Panc1 (cell line): ENCODE measurements around the gene KRAS. TPM values are rescaled to one million over a fixed set of nuclear protein-coding genes. Genes with fewer than 3 reads are reported as not detected.

ENCODE experiments used
- ATAC-seq: fragments of 200-7000 bp; cut with Tn5 transposase; 2 replicates; pipeline ENCODE4 v1.9.1; 2020; ENCODE audit warnings: mild to moderate bottlenecking, moderate library complexity
- BruUV-seq: library from RNA; stranded (reverse); fragments of 400-500 nt; replicated peaks from 2 replicates; lab custom pipeline; 2021; lab: Mats Ljungman, UMichigan
- CTCF ChIA-PET: fragments of 300-600 bp; sonication (Branson Sonifier 250); formaldehyde crosslinking; loops from one replicate; lab custom pipeline; 2022; ENCODE audit warnings: antibody characterized with exemption; lab: Charles Lee
- POLR2A ChIA-PET: fragments of 300-600 bp; sonication (Branson Sonifier 250); formaldehyde crosslinking; loops from one replicate; lab custom pipeline; 2022; ENCODE audit warnings: antibody characterized with exemption; lab: Charles Lee
- DNase-seq: peaks from one replicate; pipeline ENCODE4 v3.0.0-alpha.2; 2010; ENCODE audit warnings: low read depth, low spot score
- H3K27ac ChIP-seq: 2 replicates; pipeline ENCODE4 v1.5.1; 2011; ENCODE audit warnings: mild to moderate bottlenecking, low read length, inconsistent platforms
- H3K27me3 ChIP-seq: fragments of 200-500 bp; sonication (Bioruptor generic); 2 replicates; pipeline ENCODE4 v1.6.0; 2014; ENCODE audit warnings: low read length, inconsistent platforms; ENCODE audit not compliant: control insufficient read depth, insufficient read depth
- H3K36me3 ChIP-seq: fragments of 200-500 bp; sonication (Bioruptor generic); 2 replicates; pipeline ENCODE4 v1.5.1; 2014; ENCODE audit warnings: inconsistent platforms, mild to moderate bottlenecking, low read length, moderate library complexity; ENCODE audit not compliant: control insufficient read depth, insufficient read depth
- H3K4me1 ChIP-seq: 2 replicates; pipeline ENCODE4 v1.5.1; 2011; ENCODE audit warnings: inconsistent platforms, mild to moderate bottlenecking, low read length, moderate library complexity; ENCODE audit not compliant: control insufficient read depth, insufficient read depth
- H3K4me3 ChIP-seq, 2 experiments: 2 replicates each; pipeline ENCODE4 v1.5.1; 2011 to 2012; ENCODE audit warnings: low read depth in 2 of 2, low read length in 2 of 2, mild to moderate bottlenecking in 2 of 2, inconsistent platforms in 1 of 2, moderate library complexity in 1 of 2
- H3K9me3 ChIP-seq: fragments of 200-500 bp; sonication (Bioruptor generic); 2 replicates; pipeline ENCODE4 v1.5.1; 2014; ENCODE audit warnings: low read depth, mild to moderate bottlenecking, inconsistent platforms, low read length, moderate library complexity; ENCODE audit not compliant: control insufficient read depth, insufficient read depth
- POLR2AphosphoS5 ChIP-seq: IDR thresholded peaks from 2 replicates; pipeline ENCODE4 v1.6.1; 2012; ENCODE audit warnings: mild to moderate bottlenecking, low read depth, low read length, moderate library complexity
- SIN3A ChIP-seq: IDR thresholded peaks from 2 replicates; pipeline ENCODE4 v1.6.1; 2012; ENCODE audit warnings: low read depth, mild to moderate bottlenecking, low read length, moderate library complexity, borderline replicate concordance; ENCODE audit not compliant: insufficient read depth
- TCF7L2 ChIP-seq: IDR thresholded peaks from 2 replicates; pipeline ENCODE4 v1.6.1; 2011; ENCODE audit warnings: mild to moderate bottlenecking, low read depth, low read length, inconsistent platforms
- in situ Hi-C: cut with HindIII; loops from 2 replicates; pipeline ENCODE4 v1.10.0; 2016; ENCODE audit warnings: low sequenced_read_pairs, low pct_unique_long_range_greater_than_20kb
- intact Hi-C: fragments of 100-400 bp; cut with micrococcal nuclease; formaldehyde crosslinking; loops from one replicate; pipeline ENCODE4 v1.10.0; 2022; ENCODE audit not compliant: unreplicated experiment
- total RNA-seq: library from RNA; stranded (reverse); gene quantifications from one replicate; pipeline ENCODE4 v1.2.1, GENCODE V29; 2021; ENCODE audit not compliant: unreplicated experiment
- TF ChIP-seq, protein P1 (sequence below): fragments of 450-650 bp; IDR thresholded peaks from 2 replicates; pipeline ENCODE4 v1.5.1; 2017; ENCODE audit warnings: mild to moderate bottlenecking
- TF ChIP-seq, protein P2 (sequence below), 2 experiments: IDR thresholded peaks; 2 replicates each; pipeline ENCODE4 v1.6.1; 2011 to 2012; ENCODE audit warnings: low read depth in 2 of 2, control low read depth in 1 of 2, low read length in 1 of 2, mild to moderate bottlenecking in 1 of 2, moderate library complexity in 1 of 2; ENCODE audit not compliant: insufficient read depth in 1 of 2

Gene KRAS
- total RNA-seq, 1 experiment from 2014 or later = 33.1 TPM

DNA sequence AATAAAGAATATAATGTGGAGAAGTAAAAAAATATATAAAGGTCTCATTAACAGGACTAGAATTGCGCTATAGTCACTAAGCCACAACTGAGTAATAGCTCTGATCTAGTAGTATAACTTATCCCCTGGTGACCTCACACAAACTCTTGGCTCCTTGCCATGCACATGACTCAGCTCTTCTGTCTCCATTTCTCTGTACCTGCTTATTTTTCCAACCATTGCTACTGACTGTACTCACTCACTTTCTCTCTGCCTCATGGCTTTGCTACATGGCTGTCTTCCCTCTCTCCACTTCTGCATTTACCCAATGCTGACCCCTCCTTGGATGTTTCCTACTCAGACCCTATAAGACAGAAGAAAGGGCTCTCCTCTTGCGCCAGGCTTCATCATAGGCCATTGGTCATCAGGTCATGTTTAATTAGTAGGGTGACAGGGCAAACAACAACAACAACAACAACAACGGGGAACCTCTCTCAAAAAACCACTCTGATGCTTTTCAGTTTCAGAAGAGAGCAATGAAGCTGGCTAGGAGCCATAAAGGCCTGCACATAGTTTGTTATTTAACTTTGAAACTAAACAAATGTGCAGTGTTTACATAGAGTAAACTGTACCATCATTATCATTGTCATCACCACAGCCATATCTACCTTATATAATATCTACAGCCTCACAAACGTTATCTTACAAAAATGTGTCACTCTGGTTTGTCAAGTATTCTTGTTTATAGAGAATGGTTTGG, 25.6 kb upstream of the KRAS start:
- Histone ChIP-seq H3K27me3 (peaks cover 5% of the 10 kb centered on the region; the same call in 1 of the 2 replicates), H3K4me3 (no peak overlapping the region), H3K9me3 (no peaks in the 10 kb centered on the region), H3K27ac (no peak overlapping the region), H3K4me1 (no peaks in the 10 kb centered on the region), H3K36me3 (no peaks in the 10 kb centered on the region)
- ChIA-PET CTCF (no interaction called here), POLR2A (no interaction called here)
- BruUV-seq = no TSS peak
- DNase-seq (peak; percentile 92), ATAC-seq (peak; percentile 69)
- TF ChIP-seq POLR2AphosphoS5 (no peak), TCF7L2 (no peak), SIN3A (no peak)
- TF ChIP-seq, protein P1, sequence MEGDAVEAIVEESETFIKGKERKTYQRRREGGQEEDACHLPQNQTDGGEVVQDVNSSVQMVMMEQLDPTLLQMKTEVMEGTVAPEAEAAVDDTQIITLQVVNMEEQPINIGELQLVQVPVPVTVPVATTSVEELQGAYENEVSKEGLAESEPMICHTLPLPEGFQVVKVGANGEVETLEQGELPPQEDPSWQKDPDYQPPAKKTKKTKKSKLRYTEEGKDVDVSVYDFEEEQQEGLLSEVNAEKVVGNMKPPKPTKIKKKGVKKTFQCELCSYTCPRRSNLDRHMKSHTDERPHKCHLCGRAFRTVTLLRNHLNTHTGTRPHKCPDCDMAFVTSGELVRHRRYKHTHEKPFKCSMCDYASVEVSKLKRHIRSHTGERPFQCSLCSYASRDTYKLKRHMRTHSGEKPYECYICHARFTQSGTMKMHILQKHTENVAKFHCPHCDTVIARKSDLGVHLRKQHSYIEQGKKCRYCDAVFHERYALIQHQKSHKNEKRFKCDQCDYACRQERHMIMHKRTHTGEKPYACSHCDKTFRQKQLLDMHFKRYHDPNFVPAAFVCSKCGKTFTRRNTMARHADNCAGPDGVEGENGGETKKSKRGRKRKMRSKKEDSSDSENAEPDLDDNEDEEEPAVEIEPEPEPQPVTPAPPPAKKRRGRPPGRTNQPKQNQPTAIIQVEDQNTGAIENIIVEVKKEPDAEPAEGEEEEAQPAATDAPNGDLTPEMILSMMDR = peak; percentile 9; the same call in 1 of the 2 replicates
- TF ChIP-seq, protein P2, sequence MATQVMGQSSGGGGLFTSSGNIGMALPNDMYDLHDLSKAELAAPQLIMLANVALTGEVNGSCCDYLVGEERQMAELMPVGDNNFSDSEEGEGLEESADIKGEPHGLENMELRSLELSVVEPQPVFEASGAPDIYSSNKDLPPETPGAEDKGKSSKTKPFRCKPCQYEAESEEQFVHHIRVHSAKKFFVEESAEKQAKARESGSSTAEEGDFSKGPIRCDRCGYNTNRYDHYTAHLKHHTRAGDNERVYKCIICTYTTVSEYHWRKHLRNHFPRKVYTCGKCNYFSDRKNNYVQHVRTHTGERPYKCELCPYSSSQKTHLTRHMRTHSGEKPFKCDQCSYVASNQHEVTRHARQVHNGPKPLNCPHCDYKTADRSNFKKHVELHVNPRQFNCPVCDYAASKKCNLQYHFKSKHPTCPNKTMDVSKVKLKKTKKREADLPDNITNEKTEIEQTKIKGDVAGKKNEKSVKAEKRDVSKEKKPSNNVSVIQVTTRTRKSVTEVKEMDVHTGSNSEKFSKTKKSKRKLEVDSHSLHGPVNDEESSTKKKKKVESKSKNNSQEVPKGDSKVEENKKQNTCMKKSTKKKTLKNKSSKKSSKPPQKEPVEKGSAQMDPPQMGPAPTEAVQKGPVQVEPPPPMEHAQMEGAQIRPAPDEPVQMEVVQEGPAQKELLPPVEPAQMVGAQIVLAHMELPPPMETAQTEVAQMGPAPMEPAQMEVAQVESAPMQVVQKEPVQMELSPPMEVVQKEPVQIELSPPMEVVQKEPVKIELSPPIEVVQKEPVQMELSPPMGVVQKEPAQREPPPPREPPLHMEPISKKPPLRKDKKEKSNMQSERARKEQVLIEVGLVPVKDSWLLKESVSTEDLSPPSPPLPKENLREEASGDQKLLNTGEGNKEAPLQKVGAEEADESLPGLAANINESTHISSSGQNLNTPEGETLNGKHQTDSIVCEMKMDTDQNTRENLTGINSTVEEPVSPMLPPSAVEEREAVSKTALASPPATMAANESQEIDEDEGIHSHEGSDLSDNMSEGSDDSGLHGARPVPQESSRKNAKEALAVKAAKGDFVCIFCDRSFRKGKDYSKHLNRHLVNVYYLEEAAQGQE (IDR thresholded peaks at IDR 0.05; ENCODE audit: insufficient read depth in 1 of 2, low read depth in 2 of 2, low read length in 1 of 2) = no peak
- in situ Hi-C loops (no loop called here), intact Hi-C loops (no loop called here)

DNA sequence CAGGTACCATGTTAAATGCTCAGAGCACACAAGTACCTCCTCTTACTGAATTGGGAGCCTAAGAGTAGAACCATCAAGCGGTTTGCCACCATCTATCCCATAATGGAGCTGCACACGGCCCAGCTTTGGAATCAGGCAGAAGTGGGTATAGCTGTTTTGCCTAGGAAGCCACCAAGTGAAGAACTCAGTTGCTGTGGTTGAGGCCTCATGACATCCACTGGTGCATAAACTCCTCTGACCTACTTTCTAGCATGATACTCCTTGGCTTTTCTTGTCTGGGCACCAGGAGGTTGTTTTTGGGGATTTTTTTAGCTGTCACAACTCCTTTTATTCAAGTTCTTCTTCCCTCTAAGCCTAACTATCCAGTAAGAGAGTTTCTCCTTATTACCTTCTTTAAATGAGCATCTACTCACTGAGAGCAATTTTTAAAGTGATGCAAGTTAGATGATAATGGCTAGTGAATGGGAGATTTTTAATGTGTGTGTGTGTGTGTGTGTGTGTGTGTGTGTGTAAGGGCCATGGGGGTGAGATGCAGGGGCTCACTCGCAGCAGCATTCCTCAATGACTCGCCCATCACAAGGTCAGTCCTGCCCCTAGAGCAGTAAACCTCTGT, 20.9 kb upstream of the KRAS start:
- no TSS peak for BruUV-seq
- in situ Hi-C loops = no loop called here
- intact Hi-C loops = no loop called here
- Histone ChIP-seq H3K4me1 (no peaks in the 10 kb centered on the region), H3K9me3 (no peaks in the 10 kb centered on the region), H3K27ac (no peak overlapping the region), H3K27me3 (peaks cover 10% of the 10 kb centered on the region; the same call in 1 of the 2 replicates), H3K36me3 (no peaks in the 10 kb centered on the region), H3K4me3 (no peak overlapping the region)
- ATAC-seq (no peak), DNase-seq (no peak)
- CTCF ChIA-PET = no interaction called here
- no peak for TF ChIP-seq POLR2AphosphoS5
- TF ChIP-seq, protein P1 = no peak
- no peak for TF ChIP-seq TCF7L2
- TF ChIP-seq, protein P2 (IDR thresholded peaks at IDR 0.05; ENCODE audit: insufficient read depth in 1 of 2, low read depth in 2 of 2, low read length in 1 of 2) = no peak
- TF ChIP-seq SIN3A = no peak
- POLR2A ChIA-PET = no interaction called here
